Embryonic facial prominence (tissue), 1 donor: Measurements from ENCODE around the gene CFAP119.

Experiments
- DNase-seq: peaks from one replicate; pipeline ENCODE4 v3.0.0-alpha.2; 2016; ENCODE audit errors: extremely low spot score

Gene CFAP119

DNA sequence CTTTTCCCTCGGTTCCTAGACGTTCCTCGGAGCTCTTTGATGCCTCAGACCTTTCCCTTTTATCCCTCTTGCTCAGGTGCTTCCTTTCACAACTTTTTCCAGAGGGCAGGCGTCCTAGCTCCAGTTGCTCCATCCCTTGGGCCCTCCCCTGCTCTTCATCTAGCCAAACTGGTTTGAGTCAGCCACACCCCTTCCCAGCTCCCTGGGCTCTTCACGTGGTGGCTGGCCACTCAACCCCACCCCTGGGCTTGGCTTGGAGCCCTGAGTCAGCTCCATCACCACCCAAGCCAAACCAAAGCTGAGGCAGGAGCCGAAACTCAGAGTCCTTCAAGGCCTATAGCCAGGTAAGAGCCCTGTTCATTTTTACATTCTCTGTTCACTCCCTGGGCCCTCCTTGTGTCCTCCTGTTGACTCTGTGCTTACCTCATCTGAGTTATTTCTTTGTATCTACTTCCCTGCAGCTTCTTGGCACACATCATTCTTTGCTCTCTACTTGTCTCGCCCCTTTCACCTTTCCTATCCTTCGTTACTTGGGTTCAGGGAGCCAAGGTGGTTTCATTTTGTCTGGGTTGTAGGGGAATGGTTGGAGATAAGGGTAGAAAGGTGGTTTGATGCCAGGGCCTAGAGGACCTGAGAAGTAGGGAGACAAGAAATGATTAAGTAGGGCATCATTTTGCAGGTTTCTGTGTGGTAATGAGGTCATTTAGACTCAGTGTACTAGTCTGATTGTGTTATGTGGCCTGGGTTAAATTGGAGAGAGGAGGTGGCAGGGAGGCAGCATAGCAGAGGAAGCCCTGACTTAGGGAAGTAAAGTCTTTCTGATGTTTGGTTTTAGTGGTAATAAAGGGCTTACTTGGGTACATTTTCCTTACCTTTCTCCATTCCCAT is 21.3 kb downstream of the CFAP119 start:
- DNase-seq = no peak

GRCh38 chr16:30738984-30739951 is 22.6 kb downstream of the CFAP119 start:
- no peak for DNase-seq

- no peak for DNase-seq
Observed at GRCh38 chr16:30737794-30738648, 23.8 kb downstream of the CFAP119 start.

DNA sequence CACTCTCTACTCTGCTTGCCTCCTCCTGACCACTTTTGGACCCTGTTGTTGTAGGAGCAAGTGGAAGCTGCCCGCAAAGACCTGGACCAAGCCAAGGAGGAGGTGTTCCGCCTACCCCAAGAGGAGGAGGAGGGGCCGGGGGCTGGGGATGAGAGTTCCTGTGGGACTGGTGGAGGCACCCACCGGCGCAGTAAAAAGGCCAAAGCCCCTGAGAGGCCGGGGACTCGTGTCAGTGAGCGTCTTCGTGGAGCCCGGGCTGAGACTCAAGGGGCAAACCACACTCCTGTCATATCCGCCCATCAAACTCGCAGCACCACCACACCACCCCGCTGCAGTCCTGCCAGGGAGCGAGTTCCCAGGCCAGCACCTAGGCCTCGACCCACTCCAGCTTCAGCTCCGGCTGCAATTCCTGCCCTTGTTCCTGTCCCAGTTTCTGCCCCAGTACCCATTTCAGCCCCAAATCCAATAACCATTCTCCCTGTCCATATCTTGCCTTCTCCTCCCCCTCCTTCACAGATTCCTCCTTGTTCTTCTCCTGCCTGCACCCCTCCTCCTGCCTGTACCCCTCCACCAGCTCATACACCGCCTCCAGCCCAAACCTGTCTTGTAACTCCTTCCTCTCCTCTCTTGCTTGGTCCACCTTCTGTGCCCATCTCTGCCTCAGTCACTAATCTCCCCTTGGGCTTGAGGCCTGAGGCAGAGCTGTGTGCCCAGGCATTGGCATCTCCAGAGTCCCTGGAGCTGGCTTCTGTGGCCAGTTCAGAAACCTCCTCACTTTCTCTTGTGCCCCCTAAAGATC is 24.7 kb downstream of the CFAP119 start:
- DNase-seq = no peak

DNA sequence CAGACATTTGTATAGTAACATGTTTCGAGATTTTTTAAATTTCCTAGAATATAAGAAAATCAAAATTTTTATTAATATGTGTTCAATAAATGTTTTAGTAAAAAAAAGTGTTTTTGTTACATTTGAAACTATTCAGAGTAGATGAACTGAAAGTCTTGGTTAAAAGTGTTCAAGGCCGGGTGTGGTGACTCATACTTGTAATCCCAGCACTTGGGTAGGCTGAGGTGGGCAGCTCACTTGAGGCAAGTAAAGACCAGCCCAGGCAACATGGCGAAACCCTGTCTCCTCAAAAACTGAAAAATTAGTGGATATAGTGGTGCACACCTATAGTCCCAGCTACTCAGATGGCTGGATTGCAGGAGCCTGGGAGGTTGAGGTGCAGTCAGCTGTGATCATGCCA is 30.5 kb downstream of the CFAP119 start:
- DNase-seq = no peak

GRCh38 chr16:30728899-30729672 is 32.8 kb downstream of the CFAP119 start:
- no peak for DNase-seq

- no peak for DNase-seq
Observed at GRCh38 chr16:30728321-30728720, 33.5 kb downstream of the CFAP119 start.

DNA sequence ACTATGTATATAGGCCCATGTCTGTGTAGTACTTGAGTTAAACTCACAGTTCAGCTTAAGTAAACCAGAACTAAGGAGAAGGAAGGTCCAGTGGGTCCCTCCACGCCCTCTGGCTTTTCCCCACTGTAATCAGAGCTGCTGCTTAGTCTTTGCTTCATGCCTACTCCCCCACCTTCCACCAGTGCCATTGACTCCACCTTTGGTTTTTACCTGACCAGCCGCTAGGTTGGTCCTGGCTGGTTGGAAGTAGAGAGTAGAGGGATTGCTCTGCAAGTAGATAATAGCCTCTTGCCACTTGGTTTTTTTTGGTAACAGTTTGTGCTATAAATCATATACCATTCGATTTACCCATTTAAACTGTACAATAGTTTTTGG is 36.5 kb downstream of the CFAP119 start:
- no peak for DNase-seq

DNA sequence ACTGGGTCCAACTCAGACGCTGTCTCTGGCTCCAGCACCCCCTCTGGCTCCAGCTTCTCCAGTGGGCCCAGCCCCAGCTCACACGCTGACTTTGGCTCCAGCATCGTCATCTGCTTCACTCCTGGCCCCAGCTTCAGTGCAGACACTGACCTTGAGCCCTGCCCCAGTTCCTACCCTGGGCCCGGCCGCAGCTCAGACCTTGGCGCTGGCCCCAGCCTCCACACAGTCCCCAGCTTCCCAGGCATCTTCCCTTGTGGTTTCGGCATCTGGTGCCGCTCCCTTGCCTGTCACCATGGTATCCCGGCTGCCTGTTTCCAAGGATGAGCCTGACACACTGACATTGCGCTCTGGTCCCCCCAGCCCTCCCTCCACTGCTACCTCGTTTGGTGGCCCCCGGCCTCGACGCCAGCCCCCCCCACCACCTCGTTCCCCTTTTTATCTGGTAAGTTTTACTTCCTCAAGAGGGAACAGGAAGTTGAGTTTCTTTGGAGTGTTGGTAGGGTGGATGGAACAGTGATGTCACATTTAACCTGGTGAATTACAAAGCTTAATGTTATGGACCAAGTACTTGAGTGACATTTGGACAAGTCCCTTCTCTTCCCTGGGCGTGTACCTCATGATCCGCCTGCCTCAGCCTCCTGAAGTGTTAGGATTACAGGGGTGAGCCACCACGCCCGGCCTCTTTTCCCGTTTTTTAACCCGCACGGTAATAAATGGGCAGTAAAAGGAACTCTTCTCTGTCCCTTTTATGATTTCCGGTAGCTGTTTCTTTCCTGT is 37.0 kb downstream of the CFAP119 start:
- DNase-seq = no peak

- DNase-seq = no peak
Observed at GRCh38 chr16:30723725-30724355, 38.0 kb downstream of the CFAP119 start.

GRCh38 chr16:30722916-30723315 is 38.9 kb downstream of the CFAP119 start:
- no peak for DNase-seq

DNA sequence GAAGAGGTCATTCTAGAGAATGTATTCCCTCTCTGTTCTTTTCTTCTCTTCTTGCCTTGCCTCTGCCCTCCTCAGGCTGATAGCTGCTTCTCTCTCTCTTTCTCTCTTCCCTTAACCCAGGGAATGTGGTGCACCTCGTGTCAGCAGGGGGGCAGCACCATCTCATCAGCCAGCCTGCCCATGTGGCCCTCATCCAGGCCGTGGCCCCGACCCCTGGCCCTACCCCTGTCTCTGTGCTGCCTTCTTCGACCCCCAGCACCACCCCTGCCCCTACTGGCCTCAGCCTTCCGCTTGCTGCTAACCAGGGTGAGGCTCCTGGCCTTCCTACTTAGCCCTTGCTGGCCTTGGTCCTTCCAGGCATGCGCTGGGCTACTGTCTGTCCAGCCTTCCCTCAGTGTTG is 39.4 kb downstream of the CFAP119 start:
- no peak for DNase-seq

GRCh38 chr16:30721606-30722005 is 40.3 kb downstream of the CFAP119 start:
- DNase-seq = no peak

DNA sequence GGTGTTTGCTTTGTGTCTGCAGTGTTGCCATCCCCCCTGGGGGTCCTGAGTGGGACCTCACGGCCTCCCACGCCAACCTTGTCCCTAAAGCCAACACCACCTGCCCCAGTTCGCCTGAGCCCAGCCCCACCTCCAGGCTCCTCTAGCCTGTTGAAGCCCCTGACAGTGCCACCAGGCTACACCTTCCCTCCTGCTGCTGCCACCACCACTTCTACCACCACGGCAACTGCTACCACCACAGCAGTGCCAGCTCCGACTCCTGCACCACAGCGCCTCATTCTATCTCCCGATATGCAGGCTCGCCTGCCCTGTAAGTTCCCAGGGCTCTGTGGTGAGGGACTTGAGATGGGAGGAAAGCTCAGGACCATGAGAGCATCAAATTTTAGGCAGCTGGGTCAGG is 40.7 kb downstream of the CFAP119 start:
- DNase-seq = no peak

DNA sequence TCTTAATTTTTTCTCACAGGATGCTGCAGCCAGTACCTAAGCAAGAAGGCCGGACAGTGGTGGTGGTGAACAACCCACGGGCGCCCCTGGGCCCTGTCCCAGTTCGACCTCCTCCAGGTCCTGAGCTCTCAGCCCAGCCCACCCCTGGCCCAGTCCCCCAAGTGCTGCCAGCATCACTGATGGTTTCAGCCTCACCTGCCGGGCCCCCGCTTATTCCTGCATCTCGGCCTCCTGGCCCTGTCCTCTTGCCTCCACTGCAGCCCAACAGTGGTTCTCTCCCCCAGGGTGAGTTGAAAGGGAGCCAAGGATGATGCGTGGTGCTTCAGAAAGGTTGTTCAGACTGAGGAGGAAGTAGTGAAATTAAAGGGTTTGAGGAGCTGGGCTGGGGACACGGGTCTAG is 41.2 kb downstream of the CFAP119 start:
- no peak for DNase-seq

DNA sequence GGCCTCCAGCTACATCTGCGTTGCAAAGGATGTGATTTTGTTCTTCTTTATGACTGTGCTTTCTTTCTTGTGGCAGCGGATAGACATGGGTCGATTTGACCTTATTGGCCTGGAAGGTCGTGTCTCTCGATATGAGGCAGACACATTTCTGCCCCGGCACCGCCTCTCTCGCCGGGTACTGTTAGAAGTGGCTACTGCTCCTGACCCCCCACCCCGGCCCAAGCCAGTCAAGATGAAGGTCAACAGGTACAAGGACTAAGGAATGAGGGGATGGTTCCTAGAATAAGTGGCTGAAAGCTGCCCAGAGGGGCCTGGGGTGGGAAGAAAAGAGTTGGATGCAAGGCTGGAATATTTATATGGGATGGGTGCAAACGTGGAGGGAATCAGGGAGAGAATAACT is 41.8 kb downstream of the CFAP119 start:
- no peak for DNase-seq

DNA sequence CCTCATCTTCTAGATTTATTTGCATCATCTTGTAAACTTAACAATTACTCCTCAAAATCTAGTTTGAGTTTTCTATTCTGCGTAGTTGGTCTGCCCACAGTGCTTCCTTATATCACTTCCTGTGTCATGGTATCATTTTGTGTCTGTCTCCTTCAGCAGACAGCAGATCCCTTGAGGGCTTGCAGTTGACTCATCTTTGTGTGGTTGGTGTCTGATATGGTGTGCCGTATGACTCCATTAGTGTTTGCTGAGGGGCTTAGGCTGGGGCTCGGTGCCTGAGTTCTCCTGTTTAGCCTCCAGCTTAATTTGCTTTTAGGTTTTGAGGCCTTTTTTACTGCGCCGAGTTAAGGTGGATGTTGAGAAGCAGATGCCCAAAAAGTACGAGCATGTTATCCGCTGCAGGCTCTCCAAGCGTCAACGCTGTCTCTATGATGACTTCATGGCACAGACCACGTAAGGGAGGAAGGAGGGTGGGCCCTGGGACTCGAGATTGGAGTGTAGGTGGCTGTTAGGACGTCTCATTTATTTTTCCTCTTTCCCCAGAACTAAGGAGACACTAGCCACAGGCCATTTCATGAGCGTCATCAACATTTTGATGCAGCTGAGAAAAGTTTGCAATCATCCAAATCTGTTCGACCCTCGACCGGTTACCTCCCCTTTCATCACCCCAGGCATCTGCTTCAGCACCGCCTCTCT is 46.0 kb downstream of the CFAP119 start:
- DNase-seq = no peak

DNA sequence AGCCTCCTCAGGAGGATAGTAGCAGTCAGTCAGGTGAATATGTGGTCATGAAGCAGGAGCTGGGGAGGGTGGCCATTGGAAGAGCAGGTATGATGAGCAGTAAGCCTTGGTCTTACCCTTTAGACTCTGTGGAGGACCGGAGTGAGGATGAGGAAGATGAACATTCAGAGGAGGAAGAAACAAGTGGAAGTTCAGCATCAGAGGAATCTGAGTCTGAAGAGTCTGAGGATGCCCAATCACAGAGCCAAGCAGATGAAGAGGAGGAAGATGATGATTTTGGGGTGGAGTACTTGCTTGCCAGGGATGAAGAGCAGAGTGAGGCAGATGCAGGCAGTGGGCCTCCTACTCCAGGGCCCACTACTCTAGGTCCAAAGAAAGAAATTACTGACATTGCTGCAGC is 50.1 kb downstream of the CFAP119 start:
- DNase-seq = no peak
